Measurements from ENCODE around the gene SPHK1.
"Not testable (repeated sequence)": the region's sequence is repeated elsewhere in the genome, so short reads cannot be mapped to it uniquely, and the experiment has no call there.

Gene SPHK1

GRCh38 chr17:76354747-76355310, 29.6 kb upstream of the SPHK1 start:
- no peak for DNase-seq (ENCODE audit: low read depth)
- no peak for TF ChIP-seq CTCF (conservative IDR thresholded peaks at IDR 0.05; ENCODE audit: low read depth, low read length)
- no peak overlapping the region for H3K4me3 ChIP-seq (ENCODE audit: low read length)

GRCh38 chr17:76356803-76357456, 27.5 kb upstream of the SPHK1 start:
- DNase-seq (ENCODE audit: low read depth) = no peak
- TF ChIP-seq CTCF (conservative IDR thresholded peaks at IDR 0.05; ENCODE audit: low read depth, low read length) = no peak
- no peak overlapping the region for H3K4me3 ChIP-seq (ENCODE audit: low read length)

- TF ChIP-seq CTCF (conservative IDR thresholded peaks at IDR 0.05; ENCODE audit: low read depth, low read length) = no peak
- H3K4me3 ChIP-seq (ENCODE audit: low read length) = no peak overlapping the region
- DNase-seq (ENCODE audit: low read depth) = no peak
Measured at GRCh38 chr17:76357597-76358158, 26.7 kb upstream of the SPHK1 start.

- no peak for TF ChIP-seq CTCF (conservative IDR thresholded peaks at IDR 0.05; ENCODE audit: low read depth, low read length)
- no peak for DNase-seq (ENCODE audit: low read depth)
- H3K4me3 ChIP-seq (ENCODE audit: low read length) = no peak overlapping the region
Measured at GRCh38 chr17:76359375-76359774, 25.0 kb upstream of the SPHK1 start.

GRCh38 chr17:76359776-76360175, 24.6 kb upstream of the SPHK1 start:
- DNase-seq (ENCODE audit: low read depth) = not testable (repeated sequence)

GRCh38 chr17:76360461-76360860, 23.9 kb upstream of the SPHK1 start:
- DNase-seq (ENCODE audit: low read depth) = no peak
- no peak for TF ChIP-seq CTCF (conservative IDR thresholded peaks at IDR 0.05; ENCODE audit: low read depth, low read length)
- no peak overlapping the region for H3K4me3 ChIP-seq (ENCODE audit: low read length)

More at GRCh38 chr17:76359776-76360175, 24.6 kb upstream of the SPHK1 start:
- H3K4me3 ChIP-seq (ENCODE audit: low read length) = not testable (repeated sequence)

GRCh38 chr17:76363107-76363842, 21.1 kb upstream of the SPHK1 start:
- DNase-seq (ENCODE audit: low read depth) = no peak
- H3K4me3 ChIP-seq (ENCODE audit: low read length) = no peak overlapping the region
- TF ChIP-seq CTCF (conservative IDR thresholded peaks at IDR 0.05; ENCODE audit: low read depth, low read length) = no peak
